ENCODE measurements around the gene MRPS27. TPM values are rescaled to one million over a fixed set of nuclear protein-coding genes. Genes with fewer than 3 reads are reported as not detected.

The MRPS27 gene
- total RNA-seq, 1 experiment from 2014 or later, result 61.2 TPM

DNA sequence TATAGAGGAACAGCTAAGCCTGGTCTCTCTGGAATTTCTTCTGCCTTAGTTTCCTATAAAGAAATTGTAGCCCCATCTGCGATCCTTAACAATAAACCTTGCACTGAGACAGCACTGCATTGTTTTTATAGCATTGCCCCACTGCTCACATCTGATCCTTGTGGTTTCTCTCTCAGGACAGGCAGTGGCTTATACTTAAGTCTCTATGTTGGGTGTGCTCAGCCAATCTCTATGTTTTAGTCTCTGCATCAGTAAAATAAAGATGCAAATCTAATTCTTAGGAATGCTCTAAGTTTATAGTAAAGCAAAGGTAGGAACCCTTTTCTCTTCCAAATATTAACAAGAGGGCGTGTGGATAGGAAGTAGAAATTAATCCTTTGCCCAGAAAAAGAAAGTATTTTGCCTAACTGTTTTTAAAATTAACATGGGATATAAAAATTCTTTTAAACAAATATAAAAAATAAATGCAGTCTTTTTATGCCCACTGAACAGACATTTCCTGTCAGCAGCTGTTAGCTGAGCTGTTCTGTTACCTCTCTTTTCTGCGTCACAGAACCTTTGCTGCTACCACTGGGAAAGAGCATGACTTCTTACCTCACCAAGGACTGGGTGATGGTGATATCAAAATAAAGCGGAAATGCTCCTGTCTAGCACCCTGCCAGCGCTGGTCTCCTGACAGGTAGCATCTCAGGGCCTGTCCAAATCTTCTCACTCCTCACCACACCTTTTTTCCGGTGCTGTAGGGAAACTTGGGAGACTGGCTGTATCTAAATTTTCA lies 29.5 kb downstream of the MRPS27 start:
- Mint-ChIP-seq H3K27ac (ENCODE audit: unreplicated experiment) (no peak overlapping the region), H3K27me3 (ENCODE audit: unreplicated experiment) (no peaks in the 10 kb centered on the region), H3K9me3 (ENCODE audit: low read depth, unreplicated experiment) (no peaks in the 10 kb centered on the region), H3K36me3 (ENCODE audit: insufficient read depth, unreplicated experiment) (peaks cover 14% of the 10 kb centered on the region), H3K4me3 (ENCODE audit: low read depth, unreplicated experiment) (no peak overlapping the region), H3K4me1 (ENCODE audit: low read depth, unreplicated experiment) (peaks cover 4% of the 10 kb centered on the region)
- TF ChIP-seq, protein P1, sequence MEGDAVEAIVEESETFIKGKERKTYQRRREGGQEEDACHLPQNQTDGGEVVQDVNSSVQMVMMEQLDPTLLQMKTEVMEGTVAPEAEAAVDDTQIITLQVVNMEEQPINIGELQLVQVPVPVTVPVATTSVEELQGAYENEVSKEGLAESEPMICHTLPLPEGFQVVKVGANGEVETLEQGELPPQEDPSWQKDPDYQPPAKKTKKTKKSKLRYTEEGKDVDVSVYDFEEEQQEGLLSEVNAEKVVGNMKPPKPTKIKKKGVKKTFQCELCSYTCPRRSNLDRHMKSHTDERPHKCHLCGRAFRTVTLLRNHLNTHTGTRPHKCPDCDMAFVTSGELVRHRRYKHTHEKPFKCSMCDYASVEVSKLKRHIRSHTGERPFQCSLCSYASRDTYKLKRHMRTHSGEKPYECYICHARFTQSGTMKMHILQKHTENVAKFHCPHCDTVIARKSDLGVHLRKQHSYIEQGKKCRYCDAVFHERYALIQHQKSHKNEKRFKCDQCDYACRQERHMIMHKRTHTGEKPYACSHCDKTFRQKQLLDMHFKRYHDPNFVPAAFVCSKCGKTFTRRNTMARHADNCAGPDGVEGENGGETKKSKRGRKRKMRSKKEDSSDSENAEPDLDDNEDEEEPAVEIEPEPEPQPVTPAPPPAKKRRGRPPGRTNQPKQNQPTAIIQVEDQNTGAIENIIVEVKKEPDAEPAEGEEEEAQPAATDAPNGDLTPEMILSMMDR (IDR thresholded peaks at IDR 0.05; ENCODE audit: unreplicated experiment), result no peak
- CTCF ChIA-PET, result no interaction called here
- DNase-seq, result no peak
- intact Hi-C loops (cut with micrococcal nuclease; ENCODE audit: unreplicated experiment), result no loop called here
- no TSS peak for BruUV-seq (replicated peaks)

GRCh38 chr5:72288924-72289323 lies 31.1 kb downstream of the MRPS27 start:
- H3K9me3 Mint-ChIP-seq (ENCODE audit: low read depth, unreplicated experiment), result no peaks in the 10 kb centered on the region
- H3K27ac Mint-ChIP-seq (ENCODE audit: unreplicated experiment), result no peak overlapping the region
- H3K4me3 Mint-ChIP-seq (ENCODE audit: low read depth, unreplicated experiment), result no peak overlapping the region
- H3K36me3 Mint-ChIP-seq (ENCODE audit: insufficient read depth, unreplicated experiment), result peaks cover 5% of the 10 kb centered on the region
- CTCF ChIA-PET, result no interaction called here
- H3K27me3 Mint-ChIP-seq (ENCODE audit: unreplicated experiment), result no peaks in the 10 kb centered on the region
- intact Hi-C loops (cut with micrococcal nuclease; ENCODE audit: unreplicated experiment), result no loop called here
- TF ChIP-seq, protein P1 (IDR thresholded peaks at IDR 0.05; ENCODE audit: unreplicated experiment), result no peak
- no TSS peak for BruUV-seq (replicated peaks)
- DNase-seq, result no peak
- H3K4me1 Mint-ChIP-seq (ENCODE audit: low read depth, unreplicated experiment), result peaks cover 14% of the 10 kb centered on the region

DNA sequence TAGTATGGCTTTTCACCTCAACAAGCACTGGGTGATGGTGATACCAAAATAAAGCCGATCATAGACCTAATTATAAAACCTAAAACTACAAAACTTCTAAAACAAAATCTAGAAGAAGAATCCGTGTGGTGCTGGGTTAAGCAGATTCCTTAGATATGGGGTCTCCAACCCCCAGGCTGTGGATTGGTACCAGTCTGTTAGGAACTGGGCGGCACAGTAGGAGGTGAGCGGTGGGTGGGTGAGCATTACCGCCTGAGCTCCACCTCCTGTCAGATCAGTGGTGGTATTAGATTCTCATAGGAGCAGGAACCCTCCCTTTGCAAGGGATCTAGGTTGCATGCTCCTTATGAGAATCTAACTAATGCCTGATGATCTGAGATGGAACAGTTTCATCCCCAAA lies 33.2 kb downstream of the MRPS27 start:
- no peaks in the 10 kb centered on the region for H3K9me3 Mint-ChIP-seq (ENCODE audit: low read depth, unreplicated experiment)
- TF ChIP-seq, protein P1 (IDR thresholded peaks at IDR 0.05; ENCODE audit: unreplicated experiment), result no peak
- H3K27ac Mint-ChIP-seq (ENCODE audit: unreplicated experiment), result no peak overlapping the region
- BruUV-seq (replicated peaks), result no TSS peak
- no peak for DNase-seq
- H3K36me3 Mint-ChIP-seq (ENCODE audit: insufficient read depth, unreplicated experiment), result peaks cover 13% of the 10 kb centered on the region
- CTCF ChIA-PET, result no interaction called here
- intact Hi-C loops (cut with micrococcal nuclease; ENCODE audit: unreplicated experiment), result no loop called here
- peaks cover 18% of the 10 kb centered on the region for H3K4me1 Mint-ChIP-seq (ENCODE audit: low read depth, unreplicated experiment)
- no peaks in the 10 kb centered on the region for H3K27me3 Mint-ChIP-seq (ENCODE audit: unreplicated experiment)
- no peak overlapping the region for H3K4me3 Mint-ChIP-seq (ENCODE audit: low read depth, unreplicated experiment)

GRCh38 chr5:72285424-72285821 lies 34.6 kb downstream of the MRPS27 start:
- peaks cover 27% of the 10 kb centered on the region for H3K4me1 Mint-ChIP-seq (ENCODE audit: low read depth, unreplicated experiment)
- H3K4me3 Mint-ChIP-seq (ENCODE audit: low read depth, unreplicated experiment), result no peak overlapping the region
- peak overlapping the region; percentile 74 for H3K27ac Mint-ChIP-seq (ENCODE audit: unreplicated experiment)
- no peaks in the 10 kb centered on the region for H3K27me3 Mint-ChIP-seq (ENCODE audit: unreplicated experiment)
- no peak for DNase-seq
- no TSS peak for BruUV-seq (replicated peaks)
- H3K9me3 Mint-ChIP-seq (ENCODE audit: low read depth, unreplicated experiment), result no peaks in the 10 kb centered on the region
- CTCF ChIA-PET, result interaction anchor here (1.1 kb wide), 1 partner anchor 20 kb away, joined by 5 read pairs; no protein-coding TSS in a partner anchor
- TF ChIP-seq, protein P1 (IDR thresholded peaks at IDR 0.05; ENCODE audit: unreplicated experiment), result no peak
- peaks cover 13% of the 10 kb centered on the region for H3K36me3 Mint-ChIP-seq (ENCODE audit: insufficient read depth, unreplicated experiment)
- intact Hi-C loops (cut with micrococcal nuclease; ENCODE audit: unreplicated experiment), result no loop called here

All from Calu3 (cell line).